Right hindlimb (tissue), 1 donor: ENCODE measurements around the gene PPA2.
"Not testable (repeated sequence)": the region's sequence is repeated elsewhere in the genome, so short reads cannot be mapped to it uniquely, and the experiment has no call there.

ENCODE experiments used
- DNase-seq: peaks from one replicate; pipeline ENCODE4 v3.0.0-alpha.2; 2018

PPA2 gene

DNA sequence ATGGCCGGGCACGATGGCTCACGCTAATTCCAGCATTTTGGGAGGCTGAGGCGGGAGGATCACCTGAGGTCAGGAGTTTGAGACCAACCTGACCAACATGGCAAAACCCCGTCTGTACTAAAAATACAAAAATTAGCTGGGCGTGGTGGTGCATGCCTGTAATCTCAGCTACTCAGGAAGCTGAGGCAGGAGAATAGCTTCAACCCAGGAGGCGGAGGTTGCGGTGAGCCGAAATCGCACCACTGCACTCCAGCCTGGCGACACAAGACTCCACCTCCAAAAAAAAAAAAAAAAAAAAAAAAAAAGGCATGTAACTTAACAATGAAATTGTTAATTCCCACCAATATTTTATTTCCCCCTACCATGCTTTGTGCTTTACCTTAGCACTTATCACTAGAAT lies 15.3 kb downstream of the PPA2 start:
- not testable (repeated sequence) for DNase-seq

DNA sequence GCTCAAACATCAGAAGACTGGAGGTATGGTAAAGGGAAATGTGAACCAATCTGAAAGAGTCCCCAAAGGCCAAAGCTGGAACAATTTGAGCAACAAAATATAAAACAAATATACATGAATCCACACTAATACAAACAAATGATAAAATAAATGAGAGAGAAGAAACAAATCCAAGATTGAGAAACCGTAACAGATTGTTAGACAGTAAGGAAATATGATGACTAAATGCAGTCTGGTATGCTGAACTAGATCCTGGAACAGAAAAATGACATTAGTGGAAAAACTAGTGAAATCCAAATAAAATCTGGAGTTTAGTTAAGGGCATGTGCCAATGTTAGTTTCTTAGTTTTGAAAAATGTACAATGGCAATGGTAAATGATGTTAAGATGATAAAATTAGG lies 15.9 kb downstream of the PPA2 start:
- DNase-seq: no peak

DNA sequence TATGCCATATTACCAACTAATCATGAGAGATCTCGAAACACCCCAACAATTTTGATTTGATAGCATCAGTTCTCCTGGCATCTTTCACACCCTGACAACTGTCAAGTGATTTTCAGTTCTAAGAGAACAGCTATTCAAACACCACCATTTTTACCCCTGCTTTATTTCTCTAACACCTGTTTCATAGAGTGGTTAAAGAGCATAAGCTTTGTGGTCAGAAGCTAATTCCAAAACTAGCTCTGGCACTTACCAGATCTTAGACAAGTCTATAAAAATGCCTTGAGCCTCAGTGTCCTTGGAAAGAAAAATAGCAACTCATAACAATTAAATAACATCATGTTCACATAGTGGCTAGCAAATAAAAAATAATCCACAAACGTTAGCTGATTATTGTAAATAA lies 17.9 kb downstream of the PPA2 start:
- no peak for DNase-seq

DNA sequence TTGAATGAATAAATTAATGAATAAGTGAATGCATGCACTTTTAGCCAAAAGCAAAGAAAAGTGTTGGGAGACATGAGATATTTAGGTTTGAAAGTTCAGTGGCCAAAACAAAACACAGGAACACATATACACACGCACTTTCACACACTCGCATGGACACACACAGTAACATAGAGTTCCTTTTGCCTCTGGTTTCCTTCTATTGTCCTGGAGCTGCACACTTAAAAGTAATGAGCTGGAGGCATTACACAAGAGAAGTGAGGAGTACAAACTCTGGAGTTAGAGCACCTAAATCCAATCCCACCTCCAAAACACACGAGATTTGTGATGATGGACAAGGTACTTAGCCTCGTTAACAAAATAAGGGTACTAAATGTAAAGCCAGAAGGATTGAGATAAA lies 18.7 kb downstream of the PPA2 start:
- DNase-seq: no peak

- DNase-seq: no peak
Observed at GRCh38 chr4:105453550-105454205, 20.2 kb downstream of the PPA2 start.

- DNase-seq: no peak
Observed at GRCh38 chr4:105451346-105451745, 22.5 kb downstream of the PPA2 start.

- DNase-seq: no peak
Observed at GRCh38 chr4:105440890-105441289, 33.0 kb downstream of the PPA2 start.

DNA sequence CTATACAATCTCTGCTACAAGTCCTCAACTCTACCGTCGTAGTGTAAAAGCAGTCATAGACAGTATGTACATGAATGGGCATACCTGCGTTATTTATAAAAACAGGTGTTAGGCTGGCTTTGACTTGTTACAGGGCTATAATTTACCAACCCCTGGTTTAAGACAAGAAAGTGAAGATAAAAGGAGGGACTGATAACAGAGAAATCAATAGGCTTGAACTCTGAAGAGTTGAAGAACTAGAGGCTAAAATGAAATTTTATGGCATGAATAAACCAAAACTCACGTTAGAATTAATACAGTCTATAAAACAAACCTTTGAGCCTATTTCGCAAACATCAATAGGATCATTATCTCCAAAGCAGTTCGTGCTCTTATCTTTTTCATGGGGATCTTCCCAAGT lies 36.2 kb downstream of the PPA2 start:
- no peak for DNase-seq

- no peak for DNase-seq
Observed at GRCh38 chr4:105436414-105436813, 37.4 kb downstream of the PPA2 start.

DNA sequence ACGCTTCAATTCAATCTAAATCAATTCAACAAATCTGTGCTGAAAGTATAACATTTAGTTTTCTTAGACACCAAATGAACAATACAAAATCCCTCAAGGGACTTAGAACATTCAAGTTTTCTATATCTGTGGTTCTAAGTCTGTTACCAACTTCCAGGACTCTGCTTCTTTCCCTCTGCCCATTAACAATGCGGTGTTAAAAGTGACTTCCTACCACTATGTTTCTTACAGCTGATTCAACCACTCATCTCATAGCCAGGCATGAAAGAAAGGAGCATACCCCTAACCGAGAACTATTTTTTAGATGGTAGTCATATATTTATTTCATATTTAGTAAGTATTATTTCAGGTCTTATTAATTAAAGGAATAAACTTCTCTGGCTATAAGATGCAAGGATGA lies 38.9 kb downstream of the PPA2 start:
- no peak for DNase-seq

DNA sequence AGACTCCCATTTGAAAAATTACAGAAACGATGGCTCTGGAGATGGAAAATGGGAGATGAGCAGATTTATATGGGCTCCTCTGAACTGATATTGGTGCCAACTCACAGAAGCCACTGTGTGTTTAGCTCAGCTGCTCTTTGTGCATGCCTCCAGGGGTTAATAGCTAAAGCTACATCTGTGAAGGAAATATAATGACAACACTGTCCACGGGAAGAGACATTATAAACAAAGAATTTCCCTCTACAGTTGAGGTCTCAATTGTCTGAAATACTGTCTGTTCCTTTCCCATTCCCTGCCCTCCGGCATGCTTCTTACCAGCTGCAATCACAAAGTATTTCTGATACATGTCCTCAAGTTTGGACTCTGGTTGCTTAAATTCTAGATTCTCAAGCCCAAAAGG lies 40.4 kb downstream of the PPA2 start:
- DNase-seq: no peak

DNA sequence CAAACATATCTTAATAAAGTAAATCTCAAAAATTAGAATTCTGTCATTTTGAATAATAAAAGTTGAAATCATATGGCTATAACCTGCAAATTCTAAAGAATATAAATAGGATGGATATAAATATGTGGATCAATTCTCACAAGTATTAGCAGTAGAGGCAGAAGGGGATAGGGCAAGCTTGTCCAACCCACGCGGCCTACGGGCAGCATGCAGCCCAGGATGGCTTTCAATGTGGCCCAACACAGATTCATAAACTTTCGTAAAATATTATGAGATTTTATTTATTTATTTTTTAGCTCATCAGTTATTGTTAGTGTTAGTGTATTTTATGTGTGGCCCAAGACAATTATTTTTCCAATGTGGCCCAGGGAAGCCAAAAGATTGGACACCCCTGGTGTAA lies 41.4 kb downstream of the PPA2 start:
- DNase-seq: no peak

DNA sequence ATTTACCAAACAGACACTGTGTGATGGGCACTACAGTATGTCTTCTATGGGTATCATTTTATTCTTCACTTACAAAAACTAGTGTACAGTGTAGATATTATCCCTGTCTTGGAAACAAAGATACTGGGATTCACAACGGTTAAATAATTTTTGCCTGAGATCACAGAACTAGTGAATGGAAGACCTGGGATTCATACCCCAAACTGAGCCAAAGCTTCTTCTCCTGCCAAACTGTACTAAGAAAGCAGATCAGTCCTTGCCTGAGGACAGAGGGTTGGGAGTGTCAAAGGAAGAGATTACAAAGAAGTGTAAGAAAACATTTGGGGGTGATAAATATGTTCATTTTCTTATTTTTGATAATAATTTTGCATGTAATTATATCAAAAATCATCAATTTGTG lies 43.1 kb downstream of the PPA2 start:
- DNase-seq: no peak

DNA sequence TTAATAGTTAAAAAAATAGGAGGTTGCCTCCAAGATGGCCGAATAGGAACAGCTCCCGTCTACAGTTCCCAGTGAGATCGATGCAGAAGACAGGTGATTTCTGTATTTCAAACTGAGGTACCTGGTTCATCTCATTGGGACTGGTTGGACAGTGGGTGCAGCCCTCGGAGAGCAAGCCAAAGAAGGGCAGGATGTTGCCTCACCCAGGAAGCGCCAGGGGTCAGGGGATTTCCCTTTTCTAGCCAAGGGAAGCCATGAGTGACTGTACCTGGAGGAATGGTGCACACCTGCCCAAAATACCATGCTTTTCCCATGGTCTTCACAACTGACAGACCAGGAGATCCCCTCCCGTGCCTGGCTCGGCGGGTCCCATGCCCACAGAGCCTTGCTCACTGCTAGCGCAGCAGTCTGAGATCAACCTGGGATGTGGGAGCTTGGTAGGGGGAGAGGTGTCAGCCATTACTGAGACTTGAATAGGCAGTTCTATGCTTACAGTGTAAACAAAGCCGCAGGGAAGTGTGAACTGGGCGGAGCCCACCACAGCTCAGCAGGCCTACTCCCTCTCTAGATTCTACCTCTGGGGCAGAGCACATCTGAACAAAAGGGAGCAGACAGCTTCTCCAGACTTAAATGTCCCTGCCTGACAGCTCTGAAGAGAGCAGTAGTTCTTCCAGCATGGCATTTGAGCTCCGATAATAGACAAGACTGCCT lies 47.5 kb downstream of the PPA2 start:
- no peak for DNase-seq

DNA sequence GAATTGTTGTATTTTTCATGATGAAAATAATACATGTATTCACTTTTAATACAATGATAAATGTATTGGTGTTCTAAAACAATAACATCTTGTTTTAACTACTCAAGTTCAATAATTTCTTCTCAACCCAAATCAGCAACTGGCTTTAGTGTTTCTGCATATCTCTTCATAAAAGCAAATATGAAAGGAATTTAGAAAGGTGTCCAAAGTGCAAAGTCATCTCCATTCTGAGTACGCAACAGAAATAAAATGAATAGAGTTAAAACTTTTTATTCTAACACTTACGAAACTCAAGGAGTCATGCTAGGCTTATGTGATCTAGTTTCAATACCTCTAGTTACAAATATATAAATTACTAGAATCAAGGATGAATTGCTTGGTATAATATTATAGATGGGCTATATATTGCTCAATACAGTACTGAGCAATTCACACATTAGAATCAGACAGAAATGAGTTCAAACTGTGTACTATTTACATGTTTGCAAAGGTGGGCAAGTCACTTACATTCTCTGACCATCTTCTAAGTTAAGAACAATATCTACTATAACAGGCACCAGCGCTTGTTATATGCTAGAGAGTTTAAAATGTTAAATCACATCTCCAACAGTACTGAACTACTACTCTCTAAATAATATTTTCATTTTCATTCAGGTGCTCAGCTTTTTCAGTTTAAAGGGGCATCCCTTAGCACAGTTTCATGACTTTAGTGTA lies 51.5 kb downstream of the PPA2 start:
- no peak for DNase-seq

- DNase-seq: no peak
Observed at GRCh38 chr4:105417624-105418023, 56.2 kb downstream of the PPA2 start.

DNA sequence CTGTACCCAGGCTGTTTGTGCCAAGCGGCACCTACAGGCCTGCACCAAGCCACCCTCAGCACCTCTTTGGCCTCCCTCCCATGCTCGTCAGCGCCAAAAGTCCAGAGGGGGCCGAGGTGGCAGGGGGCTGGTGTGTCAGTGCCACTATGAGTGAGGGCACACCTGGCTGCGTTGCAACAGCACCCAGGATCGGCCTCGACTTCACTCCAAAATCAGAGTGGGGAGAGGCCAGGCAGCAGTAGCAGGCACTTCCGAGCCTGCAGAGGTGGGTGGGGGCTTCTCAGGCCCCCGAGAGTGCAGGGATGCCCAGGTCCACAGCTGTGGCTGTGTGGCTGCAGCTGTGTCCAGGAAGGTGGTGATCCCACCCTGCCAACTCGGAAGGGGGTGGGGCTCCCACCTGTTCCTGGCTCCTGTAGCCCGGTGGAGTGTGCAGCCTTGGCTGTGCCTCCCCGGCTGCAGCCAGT lies 58.5 kb downstream of the PPA2 start:
- DNase-seq: no peak

- DNase-seq: no peak
Observed at GRCh38 chr4:105414316-105414715, 59.5 kb downstream of the PPA2 start.

GRCh38 chr4:105409135-105409534 lies 64.7 kb downstream of the PPA2 start:
- DNase-seq: not testable (repeated sequence)

GRCh38 chr4:105400901-105401677 lies 72.8 kb downstream of the PPA2 start:
- no peak for DNase-seq

- no peak for DNase-seq
Observed at GRCh38 chr4:105399532-105400161, 74.2 kb downstream of the PPA2 start.

DNA sequence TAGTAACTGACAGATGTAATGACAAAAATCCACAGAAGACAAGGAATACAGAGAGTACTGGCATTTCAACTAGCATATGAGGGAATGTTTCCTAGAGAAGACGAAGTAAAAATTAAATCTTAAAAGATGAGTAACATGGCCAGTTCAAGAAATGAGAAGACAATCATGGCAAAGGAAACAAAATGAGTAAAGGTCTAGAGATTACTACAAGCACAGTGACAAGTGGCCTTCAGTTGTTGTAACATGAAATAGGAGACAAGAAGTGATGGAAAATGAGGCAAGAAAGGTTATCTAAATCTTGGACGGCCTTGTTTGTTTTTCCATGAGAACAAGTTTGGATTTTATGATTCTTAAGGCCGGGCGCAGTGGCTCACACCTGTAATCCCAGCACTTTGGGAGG lies 81.0 kb downstream of the PPA2 start:
- DNase-seq: no peak

- no peak for DNase-seq
Observed at GRCh38 chr4:105389167-105389566, 84.7 kb downstream of the PPA2 start.
